HT-29 (cell line): ENCODE measurements around the gene UPK1B. TPM values are rescaled to one million over a fixed set of nuclear protein-coding genes. Genes with fewer than 3 reads are reported as not detected.

ENCODE experiments used
- DNase-seq: peaks from one replicate; pipeline ENCODE4 v3.0.0-alpha.2; 2015; ENCODE audit warnings: low spot score
- total RNA-seq: library from RNA; depleted of rRNA; stranded (reverse); fragments of >200 nt; shearing (Covaris generic); gene quantifications from 2 replicates; pipeline ENCODE4 v1.2.3, GENCODE V29; 2014

UPK1B gene
- total RNA-seq, 1 experiment from 2014 or later: not detected

DNA sequence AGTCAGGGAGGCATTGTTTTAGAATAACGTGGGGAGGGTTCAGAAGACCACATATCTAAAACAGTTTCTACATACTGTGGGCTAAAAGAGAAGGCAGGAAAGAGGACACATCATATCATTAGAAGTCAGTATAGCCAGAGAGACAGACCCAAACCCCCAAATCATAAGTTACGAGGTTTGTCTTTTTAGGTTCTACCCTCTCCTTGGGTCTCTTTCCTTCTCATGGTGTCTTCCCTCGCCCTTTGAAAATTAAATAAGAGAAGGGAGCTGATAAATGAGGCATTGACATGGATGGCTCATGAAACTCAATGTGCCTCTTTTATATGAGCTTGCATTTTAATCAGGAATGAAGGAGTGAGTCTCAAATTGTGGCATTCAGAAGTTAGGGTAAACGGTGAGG, 3.4 kb downstream of the UPK1B start:
- DNase-seq: no peak

DNA sequence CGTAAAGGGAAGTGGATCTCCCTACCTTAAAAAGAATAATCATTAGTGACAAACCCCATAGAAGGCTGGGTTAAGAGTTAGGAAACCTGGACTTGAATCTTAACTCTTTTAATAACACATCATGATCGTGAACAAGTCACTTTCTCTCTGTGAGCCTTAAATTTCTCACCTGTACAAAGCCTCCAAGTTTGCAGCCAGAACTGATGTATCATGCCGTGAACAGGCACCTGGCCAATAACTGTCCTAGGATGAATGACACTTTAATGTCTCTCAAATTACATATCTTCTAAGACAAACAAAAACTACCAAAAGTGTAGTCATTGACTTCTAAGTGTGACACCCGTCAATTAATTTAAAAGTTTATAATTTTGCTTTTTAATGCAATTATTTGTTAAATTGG, 3.9 kb downstream of the UPK1B start:
- no peak for DNase-seq

DNA sequence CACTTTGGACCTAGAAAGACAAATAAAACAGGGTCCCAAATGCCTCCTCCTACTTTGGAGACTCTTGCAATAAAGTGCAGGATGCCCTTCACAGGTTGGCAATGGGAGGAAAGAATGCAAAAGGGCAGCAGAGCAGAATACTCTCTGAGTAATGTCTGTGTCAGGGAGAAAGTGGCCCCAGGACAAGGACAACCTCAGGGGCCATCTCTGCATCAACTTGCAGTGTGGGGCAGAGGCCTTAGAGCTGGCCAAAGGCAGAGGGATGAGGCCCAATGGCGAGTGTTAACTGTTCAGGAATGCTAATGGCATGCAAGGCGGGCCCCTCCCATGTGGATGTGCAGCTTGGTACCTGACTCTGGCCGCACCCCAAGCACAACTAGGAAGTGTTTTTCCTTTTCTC, 8.4 kb downstream of the UPK1B start:
- DNase-seq: peak; percentile 5

DNA sequence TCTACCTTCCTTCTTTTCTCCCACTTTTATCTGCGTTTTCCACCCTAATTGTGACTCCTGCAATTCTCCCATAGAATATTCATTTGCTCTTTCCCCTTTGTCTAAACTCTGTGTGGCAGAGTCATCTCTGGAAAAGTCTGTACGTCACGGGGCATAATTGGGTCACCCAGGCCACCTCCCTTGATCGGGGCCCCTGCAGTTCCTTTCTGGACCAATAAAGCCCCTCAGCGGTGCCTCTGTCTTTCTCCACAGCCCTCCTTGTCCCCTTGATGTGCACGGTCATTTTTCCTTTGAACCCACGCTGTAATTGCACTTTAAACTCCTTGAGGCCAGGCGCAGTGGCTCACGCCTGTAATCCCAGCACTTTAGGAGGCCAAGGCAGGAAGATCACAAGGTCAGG, 10.7 kb downstream of the UPK1B start:
- no peak for DNase-seq

DNA sequence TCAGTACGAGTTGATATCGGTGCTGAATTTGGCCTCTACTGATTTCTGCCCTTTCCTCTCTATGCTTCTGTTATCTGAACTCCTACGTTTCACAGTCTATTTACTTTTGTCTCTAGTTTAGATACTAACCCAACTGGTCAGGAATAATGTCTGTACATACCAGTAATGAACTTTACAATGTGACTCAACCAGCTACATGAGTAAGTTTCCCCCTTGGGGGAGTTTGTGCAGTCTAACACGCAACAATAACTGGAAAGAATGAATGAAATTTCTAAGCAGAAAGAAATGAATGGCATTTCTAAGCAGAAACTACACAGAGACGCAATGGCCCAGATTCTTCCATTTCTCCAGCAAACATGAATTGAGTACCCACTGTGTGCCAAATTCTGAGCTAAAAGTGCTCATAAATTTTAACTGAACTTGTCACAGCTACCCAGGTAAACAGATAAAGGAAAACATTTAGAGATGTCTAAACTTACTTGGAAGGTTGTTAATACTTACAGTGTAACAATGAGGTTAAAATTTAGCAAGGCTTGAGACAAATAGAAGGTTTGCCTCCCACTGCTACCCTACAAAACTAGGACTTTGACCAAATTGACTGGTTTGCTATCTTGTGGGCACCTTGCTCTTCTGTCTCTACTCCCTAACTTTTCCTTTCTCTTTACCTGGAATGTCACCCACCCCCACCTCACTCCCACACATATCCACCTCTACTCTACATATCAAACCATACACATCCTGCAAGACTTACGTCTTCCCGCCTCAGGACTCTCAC, 11.6 kb downstream of the UPK1B start:
- no peak for DNase-seq

DNA sequence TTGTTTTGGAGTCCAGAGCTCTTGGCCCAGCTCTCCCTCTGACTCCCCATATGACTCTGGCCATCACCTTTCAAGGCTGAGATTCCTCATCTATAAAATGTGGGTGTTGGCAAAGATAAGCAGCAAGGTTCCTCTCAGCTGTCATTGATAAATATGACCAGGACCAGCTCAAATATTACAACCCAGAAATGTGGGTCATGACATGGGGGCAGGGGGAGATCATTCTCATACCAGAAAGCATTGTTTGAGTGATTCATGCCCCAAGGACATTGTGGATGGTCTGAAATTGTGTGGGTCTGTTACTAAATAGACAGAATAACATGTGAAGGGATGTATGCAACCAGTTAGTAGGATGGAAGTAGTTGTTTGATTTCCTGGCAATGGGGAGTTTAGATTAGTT, 13.9 kb downstream of the UPK1B start:
- no peak for DNase-seq

DNA sequence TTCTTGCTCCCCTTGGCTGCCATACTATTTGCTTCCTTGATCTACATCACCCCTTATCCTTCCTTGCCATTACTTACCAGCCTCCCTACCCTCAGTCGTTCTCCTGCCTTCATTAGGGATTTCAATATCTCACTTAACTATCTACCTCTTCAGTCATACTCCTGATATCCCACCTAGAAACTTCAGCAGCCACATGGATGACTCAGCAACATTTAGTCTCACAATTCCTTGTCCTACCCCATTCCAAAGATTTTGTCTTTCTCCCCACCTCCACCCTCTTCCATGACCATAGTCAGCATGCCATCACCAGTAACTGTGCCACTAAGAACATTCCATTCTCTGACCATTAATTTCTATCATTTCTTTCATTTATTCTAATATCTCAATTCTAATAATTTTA, 18.4 kb downstream of the UPK1B start:
- no peak for DNase-seq

DNA sequence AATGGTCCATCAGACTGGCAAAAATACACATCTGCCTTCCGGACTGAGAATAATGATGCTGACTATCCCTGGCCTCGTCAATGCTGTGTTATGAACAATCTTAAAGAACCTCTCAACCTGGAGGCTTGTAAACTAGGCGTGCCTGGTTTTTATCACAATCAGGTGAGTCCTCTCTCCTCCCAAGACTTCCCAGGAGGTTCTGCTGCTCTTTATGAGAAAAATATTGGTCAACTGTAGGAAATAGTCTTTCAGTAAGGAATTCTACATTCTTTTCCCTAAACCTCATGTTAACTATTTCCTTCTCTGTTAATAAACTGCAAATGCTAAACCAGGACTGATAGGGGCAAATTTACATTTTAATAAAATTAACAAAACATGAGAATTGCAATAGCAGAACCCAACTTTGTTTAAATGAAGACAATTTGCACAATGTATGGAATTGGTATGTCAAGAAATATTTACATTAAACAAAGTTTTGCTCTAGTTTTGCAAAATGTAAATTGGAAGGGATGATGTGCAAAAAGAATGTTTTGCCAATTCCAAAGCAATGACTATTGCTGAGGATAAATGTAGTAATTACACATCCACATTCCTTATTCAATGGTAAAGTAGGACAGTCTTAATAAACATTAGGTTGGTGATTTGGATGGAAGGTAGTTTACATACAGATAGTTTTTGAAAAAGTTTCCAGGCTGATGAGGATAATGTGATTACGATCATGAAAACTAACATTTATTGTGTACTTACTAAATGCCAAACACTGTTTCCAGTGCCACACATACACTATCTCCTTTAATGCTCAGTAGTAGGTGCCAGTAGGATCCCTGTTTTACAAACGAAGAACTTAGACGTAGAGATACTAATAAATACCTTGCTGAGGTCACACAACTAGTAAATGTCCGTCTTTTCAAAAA, 21.1 kb downstream of the UPK1B start:
- DNase-seq: no peak

DNA sequence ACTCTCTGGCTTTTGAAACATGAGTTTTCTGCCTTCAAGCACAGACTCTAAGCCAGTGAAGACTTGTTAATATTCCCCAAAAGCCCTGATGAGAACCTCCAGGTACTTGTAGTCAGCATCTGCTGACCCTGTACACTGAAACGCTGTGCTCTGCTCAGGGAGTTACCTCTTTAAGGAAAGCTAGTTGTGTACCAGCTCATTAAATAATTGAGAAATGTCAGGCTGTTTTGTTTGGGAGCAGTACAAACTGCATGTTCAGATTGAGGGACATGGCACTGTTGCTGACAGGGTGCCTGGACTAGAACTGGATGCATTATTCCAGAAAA, 21.7 kb downstream of the UPK1B start:
- DNase-seq: no peak

DNA sequence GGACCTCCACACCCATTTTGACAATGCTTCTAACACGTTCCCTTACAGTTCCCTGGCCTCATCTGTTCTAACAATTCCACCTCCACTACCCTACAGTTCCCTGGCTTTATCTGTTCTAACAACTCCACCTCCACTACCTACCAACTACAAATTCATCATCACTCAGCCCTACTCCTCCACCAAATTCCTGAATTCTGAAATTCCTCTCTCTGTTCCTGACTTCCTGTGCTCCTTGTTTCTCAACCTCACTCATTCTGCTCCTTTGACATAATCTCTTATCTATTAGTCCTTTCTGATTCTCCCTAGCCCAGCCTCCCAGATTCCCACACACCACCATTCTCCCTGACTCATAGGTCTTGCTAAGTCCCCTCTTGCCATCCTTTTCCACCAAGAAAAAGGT, 22.5 kb downstream of the UPK1B start:
- DNase-seq: no peak

DNA sequence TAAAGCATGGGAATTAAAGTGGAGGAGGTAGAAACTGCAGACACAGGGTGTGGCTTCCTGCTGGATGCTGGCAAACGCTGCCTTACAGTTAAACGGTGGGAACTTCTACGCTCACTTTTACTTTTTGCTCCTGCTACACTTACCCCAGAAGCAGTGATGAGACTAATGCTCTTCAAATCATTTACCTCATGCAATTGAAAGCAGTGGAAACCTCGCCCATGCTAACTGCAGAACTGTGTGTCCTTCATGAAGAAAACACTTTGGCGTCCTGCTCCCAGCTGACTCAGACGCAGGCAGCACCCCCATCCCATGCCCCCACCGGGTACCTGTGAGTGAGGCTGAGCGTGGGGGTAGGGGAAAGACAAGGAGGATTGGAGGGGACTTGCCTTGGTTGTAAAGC, 31.8 kb downstream of the UPK1B start:
- no peak for DNase-seq

DNA sequence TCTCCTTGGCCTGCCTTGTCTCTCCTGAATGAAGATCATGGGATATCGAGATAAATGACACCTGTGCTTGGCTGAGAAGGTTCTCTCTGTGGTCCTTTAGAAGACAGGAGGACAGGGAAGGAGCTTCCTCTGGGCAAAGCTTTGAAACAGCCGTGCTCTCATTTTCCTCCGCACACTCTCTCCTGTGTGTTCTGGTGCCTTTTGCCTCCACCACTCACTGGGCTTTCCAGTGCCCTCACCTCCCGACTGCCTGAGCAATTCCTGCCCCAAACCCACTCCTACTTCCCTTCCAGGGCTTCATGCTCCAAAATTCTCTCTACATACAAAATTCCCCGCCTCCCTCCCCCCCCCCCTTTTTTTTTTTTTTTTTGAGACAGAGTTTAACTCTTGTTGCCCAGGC, 32.3 kb downstream of the UPK1B start:
- no peak for DNase-seq

DNA sequence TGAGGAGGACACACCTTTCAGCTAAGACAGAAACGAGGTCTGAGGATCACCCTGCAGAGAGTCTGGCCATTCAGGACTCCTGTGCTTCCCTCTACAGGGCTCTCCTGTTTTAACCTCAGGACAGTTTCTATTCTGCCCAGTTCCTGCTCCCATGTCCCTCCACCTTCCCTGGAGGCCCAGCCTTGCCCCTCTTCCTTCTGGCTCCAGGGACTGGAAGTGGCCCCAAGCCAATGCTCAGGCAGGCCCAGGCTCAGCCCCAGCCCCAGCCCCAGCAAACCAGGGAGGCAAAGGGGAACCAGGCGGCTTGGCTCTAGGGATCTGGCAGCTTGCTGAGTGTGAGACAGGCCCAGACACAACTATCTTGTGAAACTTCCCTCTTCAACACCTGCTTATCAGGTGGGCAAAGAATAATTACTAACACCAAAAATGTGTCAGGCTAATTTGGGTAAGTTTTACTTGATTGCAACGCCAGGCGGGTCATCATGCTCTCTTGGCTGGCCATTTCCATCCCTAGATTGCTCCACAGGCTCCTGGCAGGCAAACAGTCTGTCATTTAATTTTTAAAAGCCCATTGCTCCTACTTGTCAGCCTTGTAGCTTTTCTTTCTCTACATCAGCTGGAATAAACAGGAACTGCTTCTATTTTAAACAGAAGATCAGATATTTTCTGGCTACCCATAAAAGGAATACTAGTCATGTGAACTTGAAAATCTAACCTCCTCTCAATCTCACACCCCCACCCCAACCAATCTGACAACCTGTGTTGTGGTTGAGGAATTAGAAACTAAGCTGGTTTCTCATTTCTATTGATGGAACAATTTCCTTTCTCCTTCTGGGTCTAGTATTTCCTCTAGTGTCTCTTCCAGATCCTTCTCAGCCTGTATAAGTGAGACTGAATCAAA, 33.5 kb downstream of the UPK1B start:
- DNase-seq: no peak

DNA sequence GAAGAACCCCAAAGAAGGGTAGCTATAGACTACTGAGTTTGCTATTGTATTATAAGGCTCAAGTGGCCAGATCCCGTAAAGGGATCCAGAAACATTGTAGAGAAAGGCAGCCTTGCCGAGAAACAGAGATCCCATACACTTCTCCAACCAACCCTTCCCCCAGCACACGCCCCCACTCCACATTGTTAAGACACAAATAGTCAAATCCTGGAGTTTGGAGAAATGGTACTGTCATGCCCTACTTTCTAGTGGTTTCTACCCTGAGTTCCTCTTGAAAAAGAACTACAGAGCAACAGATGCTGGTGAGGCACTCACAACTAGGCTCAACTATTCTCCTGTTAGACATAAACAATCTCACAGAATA, 34.1 kb downstream of the UPK1B start:
- no peak for DNase-seq

DNA sequence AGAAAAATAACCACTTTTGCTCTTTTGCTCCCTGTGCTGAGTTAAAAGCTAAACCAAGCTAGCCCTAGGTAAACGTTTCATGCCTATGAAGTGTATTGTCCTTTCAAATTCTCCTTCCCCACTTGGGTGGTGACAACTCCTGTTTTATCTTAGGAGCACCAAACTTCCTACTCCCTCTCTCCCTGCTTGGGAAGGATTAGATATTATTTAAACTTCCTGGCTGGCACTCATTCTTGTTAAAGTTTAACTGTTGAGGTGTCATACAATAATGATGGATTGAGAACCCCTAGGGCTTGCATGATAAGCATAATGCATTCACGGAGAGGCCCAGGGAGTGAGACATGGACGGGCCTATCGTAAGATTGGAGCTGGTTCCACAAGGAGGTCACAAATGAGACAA, 37.8 kb downstream of the UPK1B start:
- peak; percentile 54 for DNase-seq

DNA sequence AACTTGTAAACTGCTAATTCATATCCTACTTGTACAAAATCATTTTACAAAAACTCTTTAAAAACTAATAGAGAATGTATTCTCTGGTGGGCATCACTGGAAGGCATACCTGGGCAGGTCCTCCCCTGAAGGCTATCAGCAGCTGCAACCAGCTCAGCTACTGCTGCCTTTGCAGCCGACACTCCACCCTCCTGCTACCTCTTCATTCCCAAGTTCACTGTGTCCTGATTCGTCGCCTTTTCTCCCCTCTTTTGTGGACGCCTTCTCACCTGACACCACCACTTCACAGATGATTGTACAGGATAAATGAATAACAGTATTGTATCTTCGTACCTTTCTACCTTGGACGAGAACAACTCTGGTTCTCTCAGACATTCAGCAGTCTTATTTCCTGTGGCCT, 38.4 kb downstream of the UPK1B start:
- DNase-seq: no peak

DNA sequence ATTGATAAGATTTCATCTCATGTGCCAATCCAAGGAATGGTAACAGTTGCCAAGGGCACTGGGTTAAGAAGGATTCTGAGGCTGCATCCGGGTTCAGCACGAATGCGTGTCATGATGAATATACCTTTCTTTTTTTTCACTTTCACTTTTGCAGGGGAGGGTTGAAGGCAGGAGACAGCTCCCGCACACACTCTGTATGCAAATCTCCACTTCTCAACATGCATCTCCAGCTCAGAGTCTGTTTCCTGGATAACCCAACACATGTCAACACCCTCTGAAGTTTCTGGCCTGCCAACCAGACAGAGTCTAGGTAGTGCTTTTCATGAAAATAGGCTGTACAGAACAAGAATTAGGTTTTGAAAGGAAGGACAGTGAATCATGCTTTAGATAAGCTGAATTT, 45.7 kb downstream of the UPK1B start:
- no peak for DNase-seq

DNA sequence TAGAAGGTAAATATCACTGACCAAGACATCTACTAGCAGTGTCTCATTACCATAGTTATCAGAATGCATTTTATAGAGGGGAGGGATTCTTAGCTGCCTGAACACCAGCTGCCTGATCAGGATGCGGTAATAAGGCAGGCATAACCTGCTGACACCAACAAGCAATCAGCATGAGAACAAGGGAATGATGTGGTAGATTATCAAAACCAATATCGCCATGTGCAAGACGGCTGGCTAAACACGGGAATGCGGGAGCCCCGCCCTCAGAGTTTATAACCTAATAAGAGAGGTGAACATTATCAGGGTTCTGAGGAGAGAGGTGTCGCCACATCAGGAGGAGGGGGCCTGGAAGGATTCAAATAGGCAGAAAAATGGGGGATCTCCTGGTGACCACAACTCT, 46.8 kb downstream of the UPK1B start:
- DNase-seq: no peak

DNA sequence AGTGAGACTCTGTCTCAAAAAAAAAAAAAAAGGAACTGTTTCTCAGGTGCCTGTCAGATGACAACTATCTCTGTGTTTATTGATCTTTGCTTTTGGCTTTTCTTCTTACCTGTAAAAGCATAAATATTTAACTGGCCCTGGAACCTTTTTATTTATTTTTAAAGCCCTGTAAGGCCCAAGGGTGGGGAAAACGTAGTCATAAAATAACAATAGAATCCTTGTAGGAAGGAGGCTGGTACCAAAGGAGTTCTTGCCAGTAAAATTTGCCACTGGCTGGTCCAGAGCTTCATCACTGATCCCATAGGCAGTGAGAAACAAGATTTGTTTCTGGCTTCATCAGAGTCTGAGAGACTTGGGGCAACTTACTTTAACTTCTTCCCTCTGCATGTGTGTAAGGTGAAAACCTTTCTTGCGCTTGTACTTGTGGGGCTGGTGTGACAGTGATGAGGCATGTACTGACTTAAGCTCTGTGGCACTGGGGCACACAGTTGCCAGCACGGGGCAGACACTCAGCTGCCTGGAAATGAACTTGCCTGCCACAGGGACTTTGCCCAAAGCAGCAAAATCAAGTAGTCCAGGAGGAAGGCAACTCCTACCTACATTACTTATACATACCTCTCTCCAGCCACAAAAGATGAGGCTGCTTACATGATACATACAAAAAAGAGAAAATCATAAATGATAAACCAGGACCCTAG, 47.7 kb downstream of the UPK1B start:
- DNase-seq: peak; percentile 16

DNA sequence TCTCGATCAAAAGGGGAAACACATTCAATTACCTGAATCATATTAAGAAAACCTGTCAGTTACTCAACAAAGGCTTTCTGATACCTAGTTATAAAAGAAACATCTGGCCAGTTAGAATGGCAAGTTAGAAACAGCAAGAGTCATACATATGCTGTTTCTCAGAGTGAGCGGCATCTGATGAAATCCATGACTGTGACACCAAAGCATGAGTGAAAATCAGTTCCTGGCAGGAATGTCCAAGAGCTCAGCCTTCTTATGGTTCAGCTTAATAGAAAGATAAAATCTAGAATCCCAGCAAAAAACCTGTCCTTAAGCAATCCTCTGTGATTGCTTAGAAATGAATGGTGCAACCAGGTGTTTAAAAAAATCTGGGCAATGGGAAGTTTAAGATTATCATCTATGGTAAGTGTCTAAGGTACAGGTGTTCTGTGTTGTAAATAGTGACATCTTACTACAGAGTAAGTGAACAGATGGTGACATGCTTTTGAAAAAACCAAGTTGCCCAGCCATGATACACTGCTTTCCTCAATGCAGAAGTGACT, 48.5 kb downstream of the UPK1B start:
- no peak for DNase-seq

DNA sequence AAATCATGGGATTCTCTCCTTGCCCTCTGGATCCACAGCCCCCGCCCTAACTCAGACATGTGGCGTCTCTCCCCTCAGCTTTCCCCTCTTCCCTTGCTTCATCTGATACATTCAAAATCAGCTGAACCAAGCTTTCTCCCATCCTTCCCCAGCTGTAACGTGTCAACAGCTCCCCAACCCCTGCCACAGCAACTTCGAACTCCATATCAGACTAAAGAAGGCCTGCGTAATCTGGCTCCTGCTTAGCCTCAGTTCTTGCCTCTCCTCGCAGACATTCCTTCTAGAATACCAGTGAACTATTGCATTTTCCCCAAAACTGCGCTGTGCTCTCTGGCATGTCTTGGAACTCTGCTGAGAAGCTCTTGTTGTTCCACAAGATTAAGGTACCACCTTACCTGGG, 49.0 kb downstream of the UPK1B start:
- no peak for DNase-seq
